H1 (cell line): ENCODE measurements around the gene MTMR1. TPM values are rescaled to one million over a fixed set of nuclear protein-coding genes. Genes with fewer than 3 reads are reported as not detected.

ENCODE experiments used
- CTCF ChIA-PET: fragments of 300-600 bp; sonication (Branson Sonifier 250); formaldehyde crosslinking; loops from one replicate; lab custom pipeline; 2021; ENCODE audit not compliant: partially characterized antibody; lab: Charles Lee
- POLR2A ChIA-PET: fragments of 300-600 bp; sonication (Branson Sonifier 250); formaldehyde crosslinking; loops from one replicate; lab custom pipeline; 2021; ENCODE audit warnings: inconsistent platforms; ENCODE audit not compliant: partially characterized antibody; lab: Charles Lee
- DNase-seq, 2 experiments: peaks; one replicate each; pipeline versions ENCODE4 v3.0.0 to v3.0.0-alpha.2; 2010 to 2022; ENCODE audit warnings: low spot score in 2 of 2, low read depth in 1 of 2, mixed read lengths in 1 of 2
- FAIRE-seq: peaks from 2 replicates; lab custom pipeline; 2011; peaks lifted over from hg19 to GRCh38; lab: Jason Lieb, UNC
- H2AFZ ChIP-seq: 2 replicates; pipeline ENCODE4 v1.8.1; 2012; ENCODE audit warnings: low read length, inconsistent platforms
- H2AK5ac ChIP-seq: 2 replicates; pipeline ENCODE4 v1.6.1; 2013; ENCODE audit warnings: low read depth, low read length
- H2BK120ac ChIP-seq: replicated peaks from 2 replicates; pipeline ENCODE3; 2013; ENCODE audit warnings: low read depth, low read length, inconsistent platforms
- H2BK12ac ChIP-seq: 2 replicates; pipeline ENCODE4 v1.6.1; 2013; ENCODE audit warnings: low read depth, low read length
- H2BK15ac ChIP-seq: 2 replicates; pipeline ENCODE4 v1.6.1; 2013; ENCODE audit warnings: low read length
- H2BK20ac ChIP-seq: 2 replicates; pipeline ENCODE4 v1.6.1; 2013; ENCODE audit warnings: low read length
- H2BK5ac ChIP-seq: 2 replicates; pipeline ENCODE4 v1.6.1; 2013; ENCODE audit warnings: low read depth, low read length
- H3K14ac ChIP-seq: 2 replicates; pipeline ENCODE4 v1.6.1; 2013; ENCODE audit warnings: inconsistent platforms; ENCODE audit not compliant: insufficient read length
- H3K18ac ChIP-seq: 2 replicates; pipeline ENCODE4 v1.6.1; 2013; ENCODE audit warnings: low read length; ENCODE audit errors: extremely low read depth
- H3K23ac ChIP-seq: 2 replicates; pipeline ENCODE4 v1.6.1; 2013; ENCODE audit warnings: inconsistent platforms; ENCODE audit not compliant: insufficient read length
- H3K23me2 ChIP-seq: 2 replicates; pipeline ENCODE4 v1.6.1; 2013; ENCODE audit warnings: low read depth, low read length
- H3K27ac ChIP-seq: 2 replicates; pipeline ENCODE4 v1.6.1; 2011; ENCODE audit warnings: low read depth, low read length, inconsistent platforms
- H3K27me3 ChIP-seq, 4 experiments: replicated peaks in 1 of 4; 1 replicate in 1 of 4; 2 replicates in 3 of 4; pipeline versions ENCODE4 v1.6.1 to v1.8.1; 2011 to 2013; ENCODE audit warnings: low read length in 3 of 4, mild to moderate bottlenecking in 3 of 4, inconsistent platforms in 2 of 4, mixed read lengths in 2 of 4, moderate library complexity in 1 of 4; ENCODE audit not compliant: control insufficient read depth in 3 of 4, insufficient read depth in 3 of 4; ENCODE audit errors: extremely low read depth in 1 of 4
- H3K36me3 ChIP-seq, 4 experiments: 2 replicates each; pipeline versions ENCODE4 v1.6.1 to v1.8.1; 2011 to 2013; ENCODE audit warnings: mild to moderate bottlenecking in 4 of 4, low read length in 3 of 4, moderate library complexity in 2 of 4, control low read depth in 1 of 4, inconsistent platforms in 1 of 4; ENCODE audit not compliant: insufficient read depth in 4 of 4, control insufficient read depth in 2 of 4
- H3K4ac ChIP-seq: replicated peaks from 2 replicates; pipeline ENCODE3; 2013; ENCODE audit warnings: low read length, low read depth, mixed read lengths, inconsistent platforms; ENCODE audit not compliant: insufficient read length
- H3K4me1 ChIP-seq, 4 experiments: replicated peaks in 1 of 4; 1 replicate in 1 of 4; 2 replicates in 3 of 4; pipeline versions ENCODE4 v1.6.1 to v1.8.1; 2011 to 2013; ENCODE audit warnings: low read length in 3 of 4, inconsistent platforms in 2 of 4, mixed read lengths in 1 of 4; ENCODE audit not compliant: insufficient read depth in 4 of 4, control insufficient read depth in 3 of 4
- H3K4me2 ChIP-seq, 2 experiments: 2 replicates each; pipeline versions ENCODE4 v1.6.1 to v1.8.1; 2011 to 2013; ENCODE audit warnings: low read depth in 2 of 2, low read length in 2 of 2, control low read depth in 1 of 2, inconsistent platforms in 1 of 2, mild to moderate bottlenecking in 1 of 2; ENCODE audit not compliant: insufficient read depth in 1 of 2
- H3K4me3 ChIP-seq, 4 experiments: fragments of 200-600, 300-600 bp in 1 of 4; sonication (generic), shearing (Covaris generic), sonication (Bioruptor Twin) in 1 of 4; 2 replicates each; pipeline versions ENCODE4 v1.5.1 to v1.8.1; 2011 to 2016; ENCODE audit warnings: low read length in 4 of 4, low read depth in 3 of 4, control low read depth in 2 of 4, inconsistent platforms in 2 of 4, mild to moderate bottlenecking in 2 of 4, mixed read lengths in 1 of 4, moderate library complexity in 1 of 4; ENCODE audit not compliant: insufficient read depth in 2 of 4; ENCODE audit errors: extremely low read depth in 1 of 4
- H3K56ac ChIP-seq: replicated peaks from 2 replicates; pipeline ENCODE3; 2013; ENCODE audit warnings: low read depth, mild to moderate bottlenecking, mixed read lengths, low read length, inconsistent platforms; ENCODE audit not compliant: insufficient read length
- H3K79me1 ChIP-seq: 2 replicates; pipeline ENCODE4 v1.6.1; 2013; ENCODE audit warnings: low read depth, low read length, control low read depth
- H3K79me2 ChIP-seq, 2 experiments: 2 replicates each; pipeline versions ENCODE4 v1.6.1 to v1.8.1; 2012 to 2013; ENCODE audit warnings: low read length in 2 of 2, mild to moderate bottlenecking in 2 of 2, inconsistent platforms in 1 of 2; ENCODE audit not compliant: insufficient read depth in 2 of 2, control insufficient read depth in 1 of 2
- H3K9ac ChIP-seq, 4 experiments: replicated peaks in 1 of 4; 1 replicate in 1 of 4; 2 replicates in 3 of 4; pipeline versions ENCODE4 v1.6.1 to v1.8.1; 2011 to 2013; ENCODE audit warnings: low read depth in 3 of 4, low read length in 3 of 4, control low read depth in 2 of 4, mild to moderate bottlenecking in 2 of 4, moderate library complexity in 2 of 4, inconsistent platforms in 1 of 4; ENCODE audit errors: extremely low read depth in 1 of 4
- H3K9me3 ChIP-seq, 2 experiments: 2 replicates each; pipeline versions ENCODE4 v1.6.1 to v1.8.1; 2012 to 2013; ENCODE audit warnings: mild to moderate bottlenecking in 2 of 2, moderate library complexity in 2 of 2, control low read depth in 1 of 2, inconsistent platforms in 1 of 2, low read depth in 1 of 2, low read length in 1 of 2, mixed read lengths in 1 of 2; ENCODE audit not compliant: insufficient read depth in 2 of 2
- H4K20me1 ChIP-seq, 2 experiments: replicated peaks in 1 of 2; 2 replicates each; pipeline versions ENCODE3 to v1.8.1; 2011 to 2013; ENCODE audit warnings: inconsistent platforms in 2 of 2, low read length in 2 of 2, mild to moderate bottlenecking in 1 of 2; ENCODE audit not compliant: insufficient read depth in 2 of 2, control insufficient read depth in 1 of 2
- H4K5ac ChIP-seq: 2 replicates; pipeline ENCODE4 v1.6.1; 2013; ENCODE audit warnings: low read length, low read depth, mixed read lengths, inconsistent platforms; ENCODE audit not compliant: insufficient read length
- H4K8ac ChIP-seq: 2 replicates; pipeline ENCODE4 v1.8.0; 2013; ENCODE audit warnings: mild to moderate bottlenecking, moderate library complexity, low read length, inconsistent platforms; ENCODE audit not compliant: insufficient read depth; ENCODE audit errors: extremely low read depth
- H4K91ac ChIP-seq: replicated peaks from 2 replicates; pipeline ENCODE3; 2013; ENCODE audit warnings: low read length, mixed read lengths, inconsistent platforms; ENCODE audit not compliant: insufficient read length
- BRCA1 ChIP-seq: IDR thresholded peaks from 2 replicates; pipeline ENCODE4 v1.6.1; 2012; ENCODE audit warnings: low read depth, low read length, improper control_type of control experiment
- CBX8 ChIP-seq: fragments of 300-800, 300-1000 bp; sonication (generic); IDR thresholded peaks from 2 replicates; pipeline ENCODE4 v1.7.1; 2016; ENCODE audit warnings: low read depth, low read length, borderline replicate concordance
- CHD1 ChIP-seq: IDR thresholded peaks from 2 replicates; pipeline ENCODE4 v1.6.1; 2012; ENCODE audit warnings: low read depth, low read length, improper control_type of control experiment
- HDAC2 ChIP-seq, 2 experiments: fragments of 300-600 bp in 1 of 2; sonication (generic) in 1 of 2; IDR thresholded peaks; 2 replicates each; pipeline ENCODE4 v1.6.1; 2011 to 2012; ENCODE audit warnings: low read depth in 2 of 2, low read length in 2 of 2, mild to moderate bottlenecking in 2 of 2, moderate library complexity in 2 of 2, borderline replicate concordance in 1 of 2, inconsistent platforms in 1 of 2
- KDM4A ChIP-seq: IDR thresholded peaks from one replicate; pipeline ENCODE4 v1.7.1; 2012; ENCODE audit warnings: low read depth, mild to moderate bottlenecking, moderate library complexity, low read length, inconsistent platforms; ENCODE audit not compliant: severe bottlenecking
- NRF1 ChIP-seq: IDR thresholded peaks from 2 replicates; pipeline ENCODE4 v1.6.1; 2011; ENCODE audit warnings: mild to moderate bottlenecking, low read depth, low read length, improper control_type of control experiment
- RXRA ChIP-seq: IDR thresholded peaks from 2 replicates; pipeline ENCODE4 v1.6.1; 2011; ENCODE audit warnings: low read depth, mild to moderate bottlenecking, low read length, moderate library complexity; ENCODE audit not compliant: insufficient read depth
- TCF12 ChIP-seq: IDR thresholded peaks from 2 replicates; pipeline ENCODE4 v1.6.1; 2011; ENCODE audit warnings: low read depth, mild to moderate bottlenecking, low read length
- TEAD4 ChIP-seq: IDR thresholded peaks from 2 replicates; pipeline ENCODE4 v1.6.1; 2012; ENCODE audit warnings: low read depth, low read length, inconsistent platforms, mixed read lengths
- YY1 ChIP-seq: IDR thresholded peaks from 2 replicates; pipeline ENCODE4 v1.6.1; 2011; ENCODE audit warnings: low read depth, mild to moderate bottlenecking, low read length
- WGBS, 2 experiments: shearing (Covaris generic) in 1 of 2; methylation state at CpG; one replicate each; pipeline versions ENCODE4 v1.1.6 to v1.1.7; 2013 to 2015; ENCODE audit warnings: low lambda C conversion rate in 2 of 2, mixed read lengths in 2 of 2, inconsistent platforms in 1 of 2, low coverage in 1 of 2, missing lambda C conversion rate in 1 of 2; ENCODE audit not compliant: insufficient replicate concordance in 2 of 2, insufficient coverage in 1 of 2, insufficient read length in 1 of 2; ENCODE audit errors: extremely low coverage in 1 of 2, missing lambda C conversion rate in 1 of 2; 5-methylcytosine and 5-hydroxymethylcytosine counted together
- polyA plus RNA-seq, 7 experiments: library from polyadenylated mRNA; depleted of rRNA in 3 of 7; stranded (reverse) in 5 of 7; unstranded in 2 of 7; fragments of >200 nt in 5 of 7; fragments of 200-250 nt in 2 of 7; gene quantifications; 1 replicate in 5 of 7; 2 replicates in 1 of 7; 4 replicates in 1 of 7; pipeline versions ENCODE4 v1.2.1 to v1.2.3, GENCODE V29; 2011 to 2013; ENCODE audit warnings: missing spikeins in 2 of 7, mixed read lengths in 2 of 7
- total RNA-seq: library from RNA; stranded (reverse); fragmentation: NEBNext Ultra II Directional; extraction: Animal tissue kit (Norgen Biotek cat#: 25700); gene quantifications from 2 replicates; pipeline ENCODE4 v1.2.1, GENCODE V29; 2021
- TF ChIP-seq, protein P1 (sequence below): IDR thresholded peaks from 2 replicates; pipeline ENCODE4 v1.6.1; 2012; ENCODE audit warnings: inconsistent platforms

Gene MTMR1
- total and polyA plus RNA-seq, 2 of the 8 experiments (the other 6 are each of a cell fraction or from before 2014, with no cell fraction given): 15.1 to 23.8 TPM

DNA sequence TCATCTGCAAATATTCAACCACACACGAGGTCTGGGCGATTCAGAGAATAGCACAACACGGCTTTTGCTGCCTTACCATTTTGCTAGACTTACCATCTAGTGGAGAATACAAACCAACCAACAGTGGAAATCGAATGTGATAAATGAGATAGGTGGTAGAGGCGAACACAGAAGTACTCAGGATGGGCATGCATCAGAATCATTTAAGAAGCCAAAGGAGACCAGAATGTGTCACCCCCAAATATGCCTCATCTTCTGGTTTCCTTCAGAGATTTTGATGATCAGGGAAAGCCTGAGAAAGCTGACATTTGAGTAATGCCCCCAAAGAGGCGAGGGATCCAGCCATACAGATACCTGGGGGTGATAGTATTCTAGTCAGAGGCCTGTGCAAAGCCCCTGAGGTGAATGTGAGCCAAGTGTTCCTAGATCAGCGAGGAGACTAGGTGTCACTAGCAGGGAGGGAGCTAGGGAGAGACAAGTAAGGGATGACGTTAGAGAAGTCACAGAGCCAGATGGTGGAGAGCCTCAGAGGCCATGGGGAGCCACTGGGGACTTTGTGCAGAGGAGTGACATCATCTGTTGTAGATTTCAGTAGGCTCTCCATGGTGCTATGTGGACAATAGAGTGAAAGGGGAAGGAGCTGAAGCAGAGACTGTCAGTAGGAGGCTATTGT lies 1.7 kb downstream of the MTMR1 start:
- CTCF ChIA-PET: interaction anchor here (0.7 to 2.0 kb wide), 2 partner anchors 11 to 13 kb away, joined by 3 to 7 read pairs; no protein-coding TSS in a partner anchor
- DNase-seq: no peak
- TF ChIP-seq RXRA (no peak), TCF12 (no peak), NRF1 (no peak), TEAD4 (no peak), CHD1 (no peak), KDM4A (no peak), HDAC2 (IDR thresholded peaks at IDR 0.05; ENCODE audit: borderline replicate concordance in 1 of 2, low read depth in 2 of 2, low read length in 2 of 2) (no peak), BRCA1 (no peak), CBX8 (no peak), YY1 (no peak)
- TF ChIP-seq, protein P1, sequence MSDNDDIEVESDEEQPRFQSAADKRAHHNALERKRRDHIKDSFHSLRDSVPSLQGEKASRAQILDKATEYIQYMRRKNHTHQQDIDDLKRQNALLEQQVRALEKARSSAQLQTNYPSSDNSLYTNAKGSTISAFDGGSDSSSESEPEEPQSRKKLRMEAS: no peak

More for the DNA sequence above, 1.7 kb downstream of the MTMR1 start:
- Histone ChIP-seq H3K4ac (no peak overlapping the region), H3K23ac (no peak overlapping the region), H2BK12ac (no peak overlapping the region), H3K56ac (no peak overlapping the region), H2BK20ac (no peak overlapping the region), H4K5ac (no peak overlapping the region), H3K9ac (no peak overlapping the region), H3K79me2 (peaks cover 0 to 3% of the 10 kb centered on the region in 2 experiments; a peak in 2 of 4 replicates), H4K91ac (no peak overlapping the region), H4K20me1 (no peaks in the 10 kb centered on the region), H3K36me3 (no peaks in the 10 kb centered on the region), H3K27me3 (no peaks in the 10 kb centered on the region), H3K79me1 (no peaks in the 10 kb centered on the region), H3K23me2 (peaks cover 2% of the 10 kb centered on the region; the same call in 1 of the 2 replicates), H3K4me1 (peaks cover 0 to 2% (median 0%) of the 10 kb centered on the region in 4 experiments; a peak in 2 of 7 replicates), H2BK15ac (no peak overlapping the region), H3K14ac (no peak overlapping the region), H3K4me2 (peak overlapping the region in 1 of 2 experiments; percentile 85; a peak in 1 of 4 replicates), H2AFZ (no peak overlapping the region), H3K4me3 (no peak overlapping the region), H3K9me3 (no peaks in the 10 kb centered on the region), H2BK5ac (no peak overlapping the region), H2AK5ac (no peak overlapping the region), H2BK120ac (no peak overlapping the region), H3K18ac (no peak overlapping the region), H3K27ac (no peak overlapping the region), H4K8ac (no peak overlapping the region)
- WGBS, 2 experiments: 88% methylated on average over 8 of the region's 8 CpGs; no CpG with 5 or more reads in 1 of the 2 experiments
- no peak for FAIRE-seq
- POLR2A ChIA-PET: no interaction called here
